Astrocyte (in vitro differentiated cells and primary cell): ENCODE results near the gene EFL1. TPM values are rescaled to one million over a fixed set of nuclear protein-coding genes. Genes with fewer than 3 reads are reported as not detected.

Experiments
- DNase-seq: peaks from one replicate; pipeline ENCODE4 v3.0.0-alpha.2; 2010; ENCODE audit warnings: low read depth
- FAIRE-seq: peaks from 2 replicates; lab custom pipeline; 2011; peaks lifted over from hg19 to GRCh38; lab: Jason Lieb, UNC
- H2AFZ ChIP-seq: 2 replicates; pipeline ENCODE4 v1.6.0; 2012; ENCODE audit warnings: low read depth, low read length, inconsistent platforms
- H3K27ac ChIP-seq: 2 replicates; pipeline ENCODE4 v1.5.1; 2011; ENCODE audit warnings: low read depth, low read length, inconsistent platforms
- H3K27me3 ChIP-seq: 2 replicates; pipeline ENCODE4 v1.6.0; 2011; ENCODE audit warnings: low read length, inconsistent platforms; ENCODE audit not compliant: insufficient read depth
- H3K36me3 ChIP-seq: 2 replicates; pipeline ENCODE4 v1.5.1; 2011; ENCODE audit warnings: low read length, inconsistent platforms; ENCODE audit not compliant: insufficient read depth
- H3K4me1 ChIP-seq: 2 replicates; pipeline ENCODE4 v1.5.1; 2011; ENCODE audit warnings: low read length, inconsistent platforms; ENCODE audit not compliant: insufficient read depth
- H3K4me2 ChIP-seq: 2 replicates; pipeline ENCODE4 v1.6.0; 2012; ENCODE audit warnings: low read length, inconsistent platforms
- H3K4me3 ChIP-seq: 2 replicates; pipeline ENCODE4 v1.5.1; 2011; ENCODE audit warnings: low read depth, mild to moderate bottlenecking, low read length, inconsistent platforms; ENCODE audit not compliant: insufficient read depth
- H3K79me2 ChIP-seq: 2 replicates; pipeline ENCODE4 v1.6.0; 2012; ENCODE audit warnings: mild to moderate bottlenecking, low read length, inconsistent platforms; ENCODE audit not compliant: insufficient read depth
- H3K9ac ChIP-seq: 2 replicates; pipeline ENCODE4 v1.6.0; 2012; ENCODE audit warnings: mild to moderate bottlenecking, low read length, inconsistent platforms
- H3K9me3 ChIP-seq: 2 replicates; pipeline ENCODE4 v1.5.1; 2012; ENCODE audit warnings: low read depth, mild to moderate bottlenecking, low read length, inconsistent platforms; ENCODE audit not compliant: insufficient read depth
- H4K20me1 ChIP-seq: 2 replicates; pipeline ENCODE4 v1.6.0; 2012; ENCODE audit warnings: low read length, inconsistent platforms; ENCODE audit not compliant: insufficient read depth
- H3K27ac Mint-ChIP-seq: one replicate; pipeline ENCODE4 v1.8.0; 2021; ENCODE audit warnings: mild to moderate bottlenecking, mixed read lengths; ENCODE audit not compliant: unreplicated experiment
- H3K27me3 Mint-ChIP-seq: one replicate; pipeline ENCODE4 v1.8.0; 2021; ENCODE audit warnings: low read depth, mixed read lengths; ENCODE audit not compliant: unreplicated experiment
- H3K36me3 Mint-ChIP-seq: one replicate; pipeline ENCODE4 v1.8.0; 2021; ENCODE audit warnings: low read depth, mixed read lengths; ENCODE audit not compliant: unreplicated experiment
- H3K4me1 Mint-ChIP-seq: one replicate; pipeline ENCODE4 v1.8.0; 2021; ENCODE audit warnings: low read depth, mixed read lengths; ENCODE audit not compliant: unreplicated experiment
- H3K4me3 Mint-ChIP-seq: one replicate; pipeline ENCODE4 v1.8.0; 2021; ENCODE audit warnings: mild to moderate bottlenecking, moderate library complexity, mixed read lengths; ENCODE audit not compliant: unreplicated experiment
- H3K9me3 Mint-ChIP-seq: one replicate; pipeline ENCODE4 v1.8.0; 2021; ENCODE audit warnings: mild to moderate bottlenecking, mixed read lengths; ENCODE audit not compliant: unreplicated experiment
- CTCF ChIP-seq: IDR thresholded peaks from 2 replicates; pipeline ENCODE4 v1.5.1; 2011; ENCODE audit warnings: low read depth, mild to moderate bottlenecking, inconsistent platforms, low read length, moderate library complexity; ENCODE audit not compliant: insufficient read depth
- EZH2 ChIP-seq: IDR thresholded peaks from 2 replicates; pipeline ENCODE4 v1.6.1; 2012; ENCODE audit warnings: mild to moderate bottlenecking, low read length, inconsistent platforms; ENCODE audit not compliant: insufficient read depth
- total RNA-seq: library from RNA; stranded (reverse); gene quantifications from 2 replicates; pipeline ENCODE4 v1.2.1, GENCODE V29; 2021

The EFL1 gene
- total RNA-seq, 1 donor from 2014 or later: 13.7 TPM

- H2AFZ ChIP-seq: no peak overlapping the region
- H3K9me3 ChIP-seq: no peaks in the 10 kb centered on the region
- H3K4me2 ChIP-seq: peak overlapping the region; percentile 39
- peaks cover 17% of the 10 kb centered on the region for H3K4me1 ChIP-seq
- Mint-ChIP-seq H3K4me1 (peaks cover 26% of the 10 kb centered on the region), H3K36me3 (no peaks in the 10 kb centered on the region), H3K4me3 (peak overlapping the region; percentile 4), H3K9me3 (no peaks in the 10 kb centered on the region), H3K27ac (no peak overlapping the region), H3K27me3 (no peaks in the 10 kb centered on the region)
- no peaks in the 10 kb centered on the region for H3K27me3 ChIP-seq
- no peak overlapping the region for H3K4me3 ChIP-seq
- no peak overlapping the region for H3K9ac ChIP-seq
- H3K36me3 ChIP-seq: no peaks in the 10 kb centered on the region
- H4K20me1 ChIP-seq: no peaks in the 10 kb centered on the region
- DNase-seq (no peak), FAIRE-seq (no peak)
- H3K27ac ChIP-seq: no peak overlapping the region
- no peaks in the 10 kb centered on the region for H3K79me2 ChIP-seq
- TF ChIP-seq EZH2 (no peak), CTCF (no peak)
Measured at GRCh38 chr15:82184355-82184754, 78.2 kb downstream of the EFL1 start.

DNA sequence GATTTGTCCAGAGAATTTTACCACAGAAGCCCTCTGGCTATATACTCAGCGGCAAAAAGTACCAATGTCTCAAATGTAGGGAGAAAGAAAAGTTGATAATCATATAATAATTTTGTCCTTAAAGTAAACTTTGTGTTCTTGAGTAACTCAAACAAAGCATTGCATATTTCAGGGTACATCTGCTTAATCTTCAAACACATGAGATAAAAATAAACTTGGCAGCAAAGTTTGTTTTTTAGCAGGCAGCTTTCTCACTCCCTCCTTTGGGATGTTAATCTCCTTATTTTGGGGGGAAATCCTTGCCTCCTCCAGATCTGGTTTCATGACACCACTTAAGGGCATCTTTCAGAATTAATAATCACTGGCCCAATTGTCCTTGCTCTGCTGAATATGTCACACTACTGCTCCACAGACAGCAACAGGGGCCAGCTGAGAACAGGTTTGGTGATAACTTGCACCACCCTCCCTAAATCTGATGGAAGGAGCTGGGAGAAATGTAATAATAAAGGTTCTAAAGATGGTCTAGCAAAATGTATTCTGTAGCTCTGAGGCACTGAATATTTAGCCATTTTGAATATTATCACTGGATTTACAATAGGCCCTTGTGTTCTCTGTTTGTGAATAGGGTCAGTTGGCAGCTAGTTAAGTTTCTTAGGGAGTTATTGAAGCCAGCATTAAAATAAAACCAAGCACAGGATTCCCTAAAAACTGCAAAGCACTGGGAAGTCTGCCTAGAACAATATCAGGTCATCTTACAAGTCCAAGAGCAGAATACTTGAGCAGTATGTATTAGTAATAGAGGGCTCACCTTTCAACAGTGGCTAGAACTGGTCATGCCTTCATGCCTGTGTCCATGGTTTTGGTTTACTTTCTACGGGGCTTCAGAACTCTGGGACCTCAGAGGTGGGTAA, 79.2 kb downstream of the EFL1 start:
- Histone ChIP-seq H3K27me3 (no peaks in the 10 kb centered on the region), H4K20me1 (no peaks in the 10 kb centered on the region), H3K9me3 (no peaks in the 10 kb centered on the region), H3K9ac (peak overlapping the region; percentile 28), H3K4me2 (peak overlapping the region; percentile 39), H3K27ac (peak overlapping the region; percentile 38), H2AFZ (no peak overlapping the region), H3K79me2 (no peaks in the 10 kb centered on the region), H3K4me3 (no peak overlapping the region), H3K36me3 (no peaks in the 10 kb centered on the region), H3K4me1 (peaks cover 18% of the 10 kb centered on the region)
- no peak overlapping the region for H3K27ac Mint-ChIP-seq
- no peaks in the 10 kb centered on the region for H3K27me3 Mint-ChIP-seq
- no peak overlapping the region for H3K4me3 Mint-ChIP-seq
- no peaks in the 10 kb centered on the region for H3K36me3 Mint-ChIP-seq
- DNase-seq (peak; percentile 96), FAIRE-seq (peak; percentile 9)
- peaks cover 31% of the 10 kb centered on the region for H3K4me1 Mint-ChIP-seq
- no peaks in the 10 kb centered on the region for H3K9me3 Mint-ChIP-seq
- TF ChIP-seq EZH2 (no peak), CTCF (no peak)

GRCh38 chr15:82181371-82181770, 81.2 kb downstream of the EFL1 start:
- Mint-ChIP-seq H3K36me3 (no peaks in the 10 kb centered on the region), H3K27ac (no peak overlapping the region), H3K27me3 (no peaks in the 10 kb centered on the region), H3K4me3 (no peak overlapping the region), H3K4me1 (peaks cover 51% of the 10 kb centered on the region), H3K9me3 (no peaks in the 10 kb centered on the region)
- no peak overlapping the region for H2AFZ ChIP-seq
- peaks cover 4% of the 10 kb centered on the region for H3K79me2 ChIP-seq
- no peak overlapping the region for H3K27ac ChIP-seq
- TF ChIP-seq EZH2: no peak
- no peak for TF ChIP-seq CTCF
- H3K4me2 ChIP-seq: no peak overlapping the region
- no peaks in the 10 kb centered on the region for H3K27me3 ChIP-seq
- peaks cover 34% of the 10 kb centered on the region for H3K4me1 ChIP-seq
- no peaks in the 10 kb centered on the region for H4K20me1 ChIP-seq
- no peak overlapping the region for H3K9ac ChIP-seq
- H3K4me3 ChIP-seq: no peak overlapping the region
- no peaks in the 10 kb centered on the region for H3K9me3 ChIP-seq
- H3K36me3 ChIP-seq: no peaks in the 10 kb centered on the region
- DNase-seq (no peak), FAIRE-seq (no peak)
